Pancreas (tissue), 10 donors: ENCODE measurements around the gene MYOF. TPM values are rescaled to one million over a fixed set of nuclear protein-coding genes. Genes with fewer than 3 reads are reported as not detected.

ENCODE experiments used
- ATAC-seq, 4 donors: fragments of 200-7000 bp; cut with Tn5 transposase; one replicate each; pipeline versions ENCODE4 v1.8.0 to v1.9.1; 2020; ENCODE audit warnings: mild to moderate bottlenecking in 4 of 4, moderate library complexity in 4 of 4
- DNase-seq, 6 donors: peaks; one replicate each; pipeline ENCODE4 v3.0.0-alpha.2; 2020
- FAIRE-seq: peaks from 2 replicates; lab custom pipeline; 2012; peaks lifted over from hg19 to GRCh38; lab: Jason Lieb, UNC
- H3K27ac ChIP-seq, 4 donors: fragments of 200-600 bp; sonication (generic); 1 replicate in 3 of 4; 2 replicates in 1 of 4; pipeline versions ENCODE4 v1.5.0 to v1.8.0; 2020
- H3K27me3 ChIP-seq, 4 donors: fragments of 200-600 bp; one replicate each; pipeline ENCODE4 v1.8.0; 2021
- H3K36me3 ChIP-seq, 3 donors: fragments of 200-600 bp; sonication (generic) in 1 of 3; one replicate each; pipeline versions ENCODE4 v1.5.0 to v1.8.0; 2020 to 2021
- H3K4me1 ChIP-seq, 3 donors: fragments of 200-600 bp; one replicate each; pipeline ENCODE4 v1.8.0; 2021
- H3K4me3 ChIP-seq, 4 donors: fragments of 200-600 bp; sonication (generic) in 2 of 4; one replicate each; pipeline versions ENCODE4 v1.5.0 to v1.8.0; 2020 to 2021
- H3K9me3 ChIP-seq, 4 donors: fragments of 200-600 bp; one replicate each; pipeline ENCODE4 v1.8.0; 2021
- WGBS, 2 donors: extraction: QIAGEN DNeasy Blood & Tissue Kit; methylation state at CpG; one replicate each; pipeline ENCODE4 v1.1.7; 2013; 5-methylcytosine and 5-hydroxymethylcytosine counted together
- intact Hi-C, 3 donors: fragments of 100-400 bp; cut with DNase I; formaldehyde crosslinking; loops; one replicate each; pipeline versions ENCODE4 v1.11.1 to v1.14.2; 2022
- polyA plus RNA-seq, 2 donors: library from polyadenylated mRNA; stranded (reverse); fragments of 200-250 nt; gene quantifications; one replicate each; pipeline ENCODE4 v1.2.3, GENCODE V29; 2013
- total RNA-seq, 6 donors: library from RNA; stranded (reverse); fragmentation: NEBNext Ultra II Directional in 4 of 6; extraction: Animal tissue kit (Norgen Biotek cat#: 25700) in 4 of 6; gene quantifications; one replicate each; pipeline versions ENCODE4 v1.2.1 to v1.2.4, GENCODE V29; 2021 to 2023
- TF ChIP-seq, protein P1 (sequence below), 4 donors: fragments of 200-600 bp; sonication (generic) in 3 of 4; IDR thresholded peaks; one replicate each; pipeline versions ENCODE4 v1.5.0 to v1.8.0; 2021; ENCODE audit warnings: antibody characterized with exemption in 4 of 4
- donor health status: healthy with polysubstance abuse.
- donor health status: DM: no; HTN: no; CAD: no; lungs with moderate emphysema.
- donor health status: DM: no; HTN: no; CAD: no.
- donor health status: control.
- donor health status: control.
- donor health status: Bipolar disorder and iron deficiency.
- donor health status: DM: yes; HTN: yes; CAD: no.
- donor health status: DM: no; HTN: no; CAD: no.
- donor health status: DM: no; HTN: no; CAD: no.
- donor health status: DM: yes; HTN: yes; CAD: no.

The MYOF gene
- total and polyA plus RNA-seq, 8 donors: 4.7 to 38.2 (median 12.0) TPM

DNA sequence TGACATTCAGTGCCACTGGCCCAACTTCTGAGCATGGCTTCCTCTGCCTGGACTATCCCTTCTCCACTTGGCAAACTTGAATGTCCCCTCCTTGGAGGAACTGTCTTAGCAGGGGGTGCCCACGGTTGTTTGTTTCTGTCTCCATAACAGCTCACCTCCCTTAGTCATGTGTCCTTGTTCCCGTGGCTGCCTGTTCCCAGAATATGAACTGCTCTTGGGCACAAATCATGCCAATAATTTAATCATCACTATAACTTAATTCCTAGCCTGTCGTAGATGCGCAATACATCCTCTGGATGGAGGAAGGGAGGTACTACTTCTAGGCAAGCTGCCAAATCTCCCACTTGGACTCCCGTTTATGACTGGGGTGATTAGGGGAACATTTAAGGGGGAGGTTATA lies 173.1 kb downstream of the MYOF start:
- ATAC-seq (no peak), FAIRE-seq (no peak), DNase-seq (no peak)
- Histone ChIP-seq H3K27me3 (no peaks in the 10 kb centered on the region), H3K4me3 (no peak overlapping the region), H3K36me3 (no peaks in the 10 kb centered on the region), H3K27ac (no peak overlapping the region), H3K4me1 (no peaks in the 10 kb centered on the region), H3K9me3 (no peaks in the 10 kb centered on the region)
- 46 to 67% methylated on average over 5 of the region's 5 CpGs for WGBS, 2 donors
- TF ChIP-seq, protein P1, sequence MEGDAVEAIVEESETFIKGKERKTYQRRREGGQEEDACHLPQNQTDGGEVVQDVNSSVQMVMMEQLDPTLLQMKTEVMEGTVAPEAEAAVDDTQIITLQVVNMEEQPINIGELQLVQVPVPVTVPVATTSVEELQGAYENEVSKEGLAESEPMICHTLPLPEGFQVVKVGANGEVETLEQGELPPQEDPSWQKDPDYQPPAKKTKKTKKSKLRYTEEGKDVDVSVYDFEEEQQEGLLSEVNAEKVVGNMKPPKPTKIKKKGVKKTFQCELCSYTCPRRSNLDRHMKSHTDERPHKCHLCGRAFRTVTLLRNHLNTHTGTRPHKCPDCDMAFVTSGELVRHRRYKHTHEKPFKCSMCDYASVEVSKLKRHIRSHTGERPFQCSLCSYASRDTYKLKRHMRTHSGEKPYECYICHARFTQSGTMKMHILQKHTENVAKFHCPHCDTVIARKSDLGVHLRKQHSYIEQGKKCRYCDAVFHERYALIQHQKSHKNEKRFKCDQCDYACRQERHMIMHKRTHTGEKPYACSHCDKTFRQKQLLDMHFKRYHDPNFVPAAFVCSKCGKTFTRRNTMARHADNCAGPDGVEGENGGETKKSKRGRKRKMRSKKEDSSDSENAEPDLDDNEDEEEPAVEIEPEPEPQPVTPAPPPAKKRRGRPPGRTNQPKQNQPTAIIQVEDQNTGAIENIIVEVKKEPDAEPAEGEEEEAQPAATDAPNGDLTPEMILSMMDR (IDR thresholded peaks at IDR 0.05): no peak
- intact Hi-C loops: no loop called here

DNA sequence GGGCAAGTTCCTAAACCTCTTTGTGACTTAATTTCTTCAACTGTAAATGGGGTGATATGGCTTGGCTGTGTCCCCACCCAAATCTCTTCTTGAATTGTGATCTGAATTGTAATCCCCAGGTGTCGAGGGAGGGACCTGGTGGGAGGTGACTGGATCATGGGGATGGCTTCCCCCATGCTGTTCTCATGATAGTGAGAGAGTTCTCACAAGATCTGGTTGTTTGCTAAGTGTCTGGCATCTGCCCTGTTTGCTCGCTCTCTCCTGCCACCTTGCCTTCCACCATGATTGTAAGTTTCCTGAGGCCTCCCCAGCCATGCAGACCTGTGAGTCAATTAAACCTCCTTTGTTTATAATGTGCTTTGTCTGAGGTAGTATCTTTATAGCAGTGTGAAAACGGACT lies 177.0 kb downstream of the MYOF start:
- intact Hi-C loops: no loop called here
- TF ChIP-seq, protein P1 (IDR thresholded peaks at IDR 0.05): no peak
- H3K27me3 ChIP-seq: no peaks in the 10 kb centered on the region
- no peaks in the 10 kb centered on the region for H3K4me1 ChIP-seq
- DNase-seq: no peak
- no peaks in the 10 kb centered on the region for H3K9me3 ChIP-seq
- H3K4me3 ChIP-seq: no peak overlapping the region
- no peak for ATAC-seq
- no peaks in the 10 kb centered on the region for H3K36me3 ChIP-seq
- no peak overlapping the region for H3K27ac ChIP-seq
- FAIRE-seq: no peak
- 74 to 94% methylated on average over 3 of the region's 3 CpGs for WGBS, 2 donors

DNA sequence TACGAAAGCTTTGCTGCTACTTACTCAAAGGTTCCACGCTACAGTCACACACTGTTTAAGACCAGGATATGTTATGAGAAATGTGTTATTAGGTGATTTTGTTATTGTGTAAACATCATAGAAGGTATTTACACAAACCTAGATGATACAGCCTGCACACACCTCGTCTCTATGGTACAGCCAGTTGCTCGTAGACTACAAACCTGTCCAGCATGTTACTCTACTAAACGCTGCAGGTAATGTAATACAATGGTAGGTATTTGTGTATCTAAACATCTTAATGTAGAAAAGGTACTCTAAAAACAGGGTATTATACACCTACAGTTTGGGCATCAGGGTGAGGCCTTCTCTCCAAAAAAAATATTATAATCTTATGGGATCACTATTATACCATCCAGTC lies 181.2 kb downstream of the MYOF start:
- Histone ChIP-seq H3K27me3 (no peaks in the 10 kb centered on the region), H3K9me3 (no peaks in the 10 kb centered on the region), H3K4me3 (no peak overlapping the region), H3K36me3 (no peaks in the 10 kb centered on the region), H3K4me1 (no peaks in the 10 kb centered on the region), H3K27ac (no peak overlapping the region)
- TF ChIP-seq, protein P1 (IDR thresholded peaks at IDR 0.05): no peak
- DNase-seq (no peak), ATAC-seq (no peak), FAIRE-seq (no peak)
- intact Hi-C loops: no loop called here
- WGBS, 2 donors: 70 to 77% methylated on average over 5 of the region's 5 CpGs

DNA sequence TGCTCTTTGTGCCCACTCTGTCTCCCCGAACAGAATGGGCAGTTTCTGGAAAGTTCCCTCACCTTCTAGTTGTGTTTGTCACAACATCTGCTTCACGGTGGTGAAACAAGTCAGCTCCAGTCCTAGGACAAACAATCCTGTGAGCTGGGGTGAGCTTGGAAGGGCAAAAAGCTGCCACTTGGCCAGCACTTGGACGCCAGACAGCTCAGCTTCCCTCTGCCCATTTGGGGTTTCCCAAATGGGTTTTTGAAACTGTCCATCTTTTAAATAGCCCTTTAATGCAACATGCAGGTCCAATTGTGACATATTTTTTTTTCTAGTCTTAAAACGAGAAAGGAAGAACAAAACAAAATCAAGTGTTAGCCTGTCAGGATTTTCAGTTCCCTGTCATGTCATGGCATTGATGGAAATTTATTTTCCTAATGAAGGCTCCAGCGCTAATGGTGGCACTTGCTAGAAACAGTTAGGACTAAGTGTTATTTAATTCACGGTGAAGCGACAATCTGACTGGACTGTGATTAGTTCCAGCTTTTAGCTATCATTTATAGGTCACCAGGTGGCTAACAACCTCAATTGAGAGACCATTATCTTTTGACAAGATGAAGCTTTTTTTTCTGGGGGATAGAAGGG lies 181.7 kb downstream of the MYOF start:
- Histone ChIP-seq H3K36me3 (no peaks in the 10 kb centered on the region), H3K9me3 (no peaks in the 10 kb centered on the region), H3K27ac (no peak overlapping the region), H3K27me3 (no peaks in the 10 kb centered on the region), H3K4me1 (no peaks in the 10 kb centered on the region), H3K4me3 (no peak overlapping the region)
- no peak for ATAC-seq
- no peak for DNase-seq
- TF ChIP-seq, protein P1 (IDR thresholded peaks at IDR 0.05): no peak
- FAIRE-seq: no peak
- intact Hi-C loops: no loop called here
- WGBS, 2 donors: 59 to 62% methylated on average over 7 of the region's 7 CpGs

DNA sequence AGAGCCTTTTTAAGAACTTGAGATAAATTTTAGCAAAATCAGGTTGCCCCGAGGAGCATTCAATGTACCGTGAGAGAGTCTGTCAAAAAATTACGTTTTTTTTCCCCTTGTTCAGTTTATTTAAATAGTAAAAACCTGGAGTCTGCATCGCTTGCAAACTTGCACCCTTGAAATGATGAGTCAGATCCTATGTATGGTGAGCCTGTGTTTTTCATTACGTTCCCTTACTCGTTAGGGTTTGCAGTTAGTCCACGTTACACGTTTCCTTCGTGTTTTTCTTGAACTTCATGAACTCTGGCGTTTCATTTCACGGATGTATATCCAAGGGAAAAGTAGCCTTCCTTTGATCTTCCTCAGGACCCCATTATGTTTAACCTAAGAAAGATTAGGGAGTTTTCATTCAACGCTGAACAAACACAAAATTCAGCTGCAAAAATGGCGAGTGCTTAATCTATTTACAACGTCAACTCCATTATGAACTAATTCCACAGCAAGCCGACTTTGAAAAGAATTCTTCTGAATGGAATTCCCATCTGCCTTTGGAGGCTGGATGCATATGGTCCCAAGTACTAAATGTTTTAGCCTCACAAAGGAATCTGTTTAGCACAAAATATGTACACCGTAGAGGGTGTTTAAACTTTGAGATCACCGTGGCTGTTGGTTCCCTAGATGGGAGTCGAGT lies 182.4 kb downstream of the MYOF start:
- TF ChIP-seq, protein P1 (IDR thresholded peaks at IDR 0.05): no peak
- WGBS, 2 donors: 50 to 51% methylated on average over 18 of the region's 18 CpGs
- Histone ChIP-seq H3K27me3 (no peaks in the 10 kb centered on the region), H3K36me3 (no peaks in the 10 kb centered on the region), H3K4me1 (no peaks in the 10 kb centered on the region), H3K4me3 (no peak overlapping the region), H3K27ac (no peak overlapping the region), H3K9me3 (no peaks in the 10 kb centered on the region)
- FAIRE-seq: no peak
- intact Hi-C loops: loop anchor here in 1 of 3 donors (10.0 kb wide), 1 partner anchor 215 kb away; no protein-coding TSS in a partner anchor
- no peak for DNase-seq
- no peak for ATAC-seq
